NCI-H82 treated with DMSO at 0.1 percent for 48 hours (cell line): ENCODE data around the gene ZSCAN16.

Experiments
- DNase-seq: peaks from one replicate; lab custom pipeline; 2025; ENCODE audit not compliant: unreplicated experiment; lab: John Stamatoyannopoulos, UW

ZSCAN16 gene

GRCh38 chr6:28125401-28125800 lies 992 bp downstream of the ZSCAN16 start:
- DNase-seq = no peak

DNA sequence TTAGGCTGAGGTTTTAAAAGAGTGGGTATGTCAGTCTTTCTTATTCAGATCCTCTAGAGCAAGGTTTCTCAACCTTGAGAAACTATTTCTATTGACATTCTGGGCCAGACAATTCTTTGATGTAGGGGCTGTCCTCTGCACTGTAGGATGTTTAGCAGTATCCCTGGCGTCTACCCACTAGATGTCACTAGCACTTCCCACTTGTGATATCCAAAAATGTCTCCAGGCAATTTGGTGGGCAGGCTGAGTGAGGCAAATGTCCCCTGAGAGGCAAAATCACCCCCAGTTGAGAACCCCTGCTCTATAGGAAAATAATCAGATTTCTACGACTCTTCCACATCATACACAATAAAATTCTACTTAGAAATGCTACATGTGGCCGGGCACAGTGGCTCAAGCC lies 9.6 kb downstream of the ZSCAN16 start:
- no peak for DNase-seq

DNA sequence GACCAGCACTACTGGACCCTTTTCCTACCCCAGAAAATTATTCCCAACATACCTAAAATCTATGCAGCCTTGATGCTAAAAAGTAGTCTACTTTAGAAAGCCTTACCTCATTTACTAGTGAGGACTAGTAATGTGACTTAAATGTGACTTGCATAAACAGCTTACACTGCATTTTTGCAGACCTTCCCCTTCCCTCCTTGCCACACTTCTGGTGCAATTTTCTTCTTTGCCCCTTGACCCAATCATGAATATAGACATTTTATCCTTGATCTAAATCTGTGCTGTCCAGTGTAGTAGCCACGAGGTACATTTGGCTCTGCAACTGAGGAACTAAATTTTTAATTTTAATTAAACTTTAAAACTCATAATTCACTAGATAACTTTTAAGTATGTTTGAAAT lies 10.3 kb downstream of the ZSCAN16 start:
- DNase-seq = no peak

DNA sequence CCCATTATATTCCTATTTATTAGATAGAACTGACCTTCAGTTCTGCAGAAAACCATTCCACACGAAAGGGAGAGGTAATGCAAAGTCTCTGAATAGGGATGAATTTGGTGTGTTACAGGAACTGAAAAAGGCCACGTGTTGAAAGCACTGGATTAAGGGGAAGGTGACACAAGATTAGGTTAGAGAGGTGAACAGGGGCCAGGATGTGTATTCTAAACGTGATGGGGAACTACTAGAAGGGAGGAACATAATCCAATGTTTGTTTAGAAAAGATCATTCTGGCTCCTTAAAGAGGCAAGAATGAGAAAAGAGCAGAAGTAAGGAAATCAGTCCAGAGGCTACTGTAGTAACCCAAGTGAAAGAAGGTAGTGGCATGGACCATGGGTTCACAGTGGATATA lies 11.0 kb downstream of the ZSCAN16 start:
- DNase-seq = no peak

DNA sequence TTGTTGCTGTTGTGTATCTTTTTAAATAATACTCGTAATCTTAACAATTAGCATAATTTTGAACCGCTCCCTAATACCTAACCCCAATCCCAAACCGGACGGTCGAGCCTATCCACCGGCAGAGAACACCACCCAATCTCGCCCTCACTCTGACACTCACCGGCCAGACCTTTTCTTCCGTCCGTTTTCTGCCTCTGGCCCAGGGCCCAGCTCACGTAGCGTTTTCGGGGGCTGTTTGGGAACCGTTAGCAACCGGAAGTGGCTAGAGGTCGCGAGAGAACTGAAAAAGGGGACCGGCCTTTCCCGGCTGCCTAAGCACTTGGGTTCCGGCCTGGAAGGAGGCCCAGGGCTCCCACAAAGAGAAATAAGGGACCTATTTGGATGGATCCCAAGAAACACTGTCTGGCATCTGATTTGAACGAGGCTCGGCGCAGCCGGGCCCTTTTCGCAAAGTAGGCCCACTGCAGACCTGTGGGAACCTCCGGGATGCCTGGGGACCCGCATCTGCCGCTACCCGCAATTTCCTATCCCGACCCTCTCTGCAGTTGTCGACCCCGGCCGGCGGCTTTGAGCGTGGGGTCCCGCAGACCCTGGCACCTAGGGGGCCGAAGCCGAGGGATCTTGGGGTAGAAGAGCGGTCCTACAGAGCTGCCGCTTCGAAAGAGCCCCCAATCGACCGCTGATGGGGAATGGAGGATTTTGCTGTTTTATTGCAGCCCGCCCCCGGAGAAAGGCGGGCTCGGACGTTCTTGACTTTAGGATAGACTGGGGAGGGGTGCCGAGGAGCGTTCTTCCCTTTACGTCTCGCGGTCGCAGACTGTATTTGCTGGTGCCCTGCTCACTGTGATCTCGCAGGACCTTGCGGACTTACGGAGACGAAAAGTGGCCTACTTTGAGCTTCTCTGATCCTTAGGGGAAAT lies 12.4 kb downstream of the ZSCAN16 start:
- DNase-seq = peak; percentile 75

DNA sequence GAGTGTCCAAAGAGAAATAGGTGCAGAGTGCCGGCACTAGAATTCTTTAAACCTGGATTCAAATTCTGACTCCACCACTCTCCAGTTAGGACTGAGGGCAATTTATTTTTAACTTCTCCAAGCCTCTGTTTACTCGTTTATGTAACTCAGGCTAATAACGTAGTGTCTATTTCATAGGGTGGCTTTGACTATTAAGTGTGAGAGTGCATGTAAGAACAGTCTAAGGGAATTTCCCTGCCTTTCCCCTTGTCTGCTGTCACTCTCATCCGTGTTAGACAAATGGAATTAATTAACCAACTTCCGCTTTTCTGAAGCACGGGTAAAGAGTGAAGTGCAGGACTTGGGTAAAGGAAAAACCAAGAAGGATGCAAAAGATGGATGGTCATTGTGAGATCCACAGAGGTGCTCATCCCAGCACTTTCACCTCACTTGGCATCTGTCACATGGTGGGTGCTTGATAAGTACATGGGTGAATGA lies 13.1 kb downstream of the ZSCAN16 start:
- DNase-seq = no peak

- no peak for DNase-seq
Observed at GRCh38 chr6:28139860-28140543, 15.6 kb downstream of the ZSCAN16 start.

DNA sequence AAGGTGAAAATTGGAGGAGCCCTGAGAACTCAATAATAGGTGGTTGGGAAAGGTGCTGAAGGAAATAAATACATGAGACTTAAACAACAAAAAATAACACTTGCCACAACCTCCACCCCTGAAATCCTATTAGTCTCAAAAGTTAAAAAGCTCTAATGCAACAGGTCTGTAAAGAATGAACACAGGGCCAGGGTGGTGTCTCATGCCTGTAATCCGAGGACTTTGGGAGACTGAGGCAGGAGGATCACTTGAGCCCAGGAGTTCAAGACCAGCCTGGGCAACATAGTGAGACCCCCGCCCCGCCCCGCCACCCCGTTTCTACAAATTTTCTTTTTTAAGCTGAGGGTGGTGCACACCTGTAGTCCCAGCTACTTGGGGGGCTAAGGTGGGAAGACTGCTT lies 16.2 kb downstream of the ZSCAN16 start:
- DNase-seq = no peak

- DNase-seq = peak; percentile 83
Observed at GRCh38 chr6:28141500-28142329, 17.3 kb downstream of the ZSCAN16 start, which contains the start of gene ZKSCAN8. ZKSCAN8 (plus strand) TSS chr6:28141883; CDS start chr6:28148408, 6,525 bp downstream.

GRCh38 chr6:28142446-28142845 lies 18.0 kb downstream of the ZSCAN16 start:
- DNase-seq = no peak

DNA sequence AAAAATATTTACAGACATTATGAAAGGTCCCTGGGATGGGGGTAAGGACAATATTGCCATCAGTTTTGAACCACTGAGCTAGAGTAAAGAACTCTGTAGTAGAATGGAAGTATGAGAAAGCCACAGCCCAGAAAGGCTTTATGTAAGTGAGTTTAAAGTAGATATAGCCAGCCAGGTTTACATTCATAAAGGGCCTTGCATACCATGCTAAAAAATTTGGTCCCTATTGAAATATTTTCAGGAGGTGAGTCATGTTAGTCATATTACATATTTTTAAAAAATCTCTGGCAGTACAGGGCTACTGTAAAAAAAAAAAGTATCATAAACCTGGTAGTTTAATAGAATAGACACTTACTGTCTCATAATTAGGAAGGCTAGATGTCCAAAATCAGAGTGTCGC lies 20.8 kb downstream of the ZSCAN16 start:
- DNase-seq = no peak

DNA sequence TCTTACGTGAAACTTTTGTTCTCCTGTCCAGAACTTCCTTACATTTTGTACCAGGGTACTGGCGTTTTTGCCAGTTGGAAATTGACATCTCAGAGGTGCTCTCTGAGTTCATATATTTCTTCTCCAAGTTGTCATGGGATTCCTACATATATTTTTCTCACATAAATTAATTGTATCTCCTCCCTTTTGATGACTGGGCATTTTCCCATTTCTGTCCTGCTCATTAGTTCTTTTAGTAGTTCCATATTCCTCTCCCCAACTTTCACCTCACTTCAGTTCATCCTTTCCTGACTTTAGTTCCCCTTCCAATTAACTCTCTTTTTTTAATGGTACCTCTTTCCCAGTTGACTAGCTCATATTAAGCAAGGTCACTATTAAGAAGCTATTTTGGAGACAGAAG lies 28.1 kb downstream of the ZSCAN16 start:
- no peak for DNase-seq

- no peak for DNase-seq
Observed at GRCh38 chr6:28153546-28153945, 29.1 kb downstream of the ZSCAN16 start.

DNA sequence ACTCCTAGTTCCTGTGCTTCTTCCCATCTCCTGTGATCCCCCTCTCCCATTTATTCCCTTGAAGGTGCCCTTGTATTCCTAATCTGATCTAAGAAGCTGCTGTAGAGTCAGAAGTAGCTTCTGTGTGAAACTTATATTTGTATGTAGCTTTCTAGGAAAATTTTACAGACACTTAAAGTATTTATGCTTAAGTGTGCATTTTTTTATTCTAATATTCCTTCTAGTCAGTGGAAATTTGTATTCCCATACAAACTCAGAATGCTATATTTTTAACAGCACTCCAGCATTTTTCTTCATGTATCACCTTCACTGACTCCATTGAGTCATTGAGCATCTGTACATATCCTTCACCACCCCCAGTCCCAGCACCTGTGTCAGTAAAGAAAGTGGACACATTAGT lies 29.9 kb downstream of the ZSCAN16 start:
- no peak for DNase-seq

GRCh38 chr6:28158318-28158717 lies 33.9 kb downstream of the ZSCAN16 start:
- DNase-seq = no peak

DNA sequence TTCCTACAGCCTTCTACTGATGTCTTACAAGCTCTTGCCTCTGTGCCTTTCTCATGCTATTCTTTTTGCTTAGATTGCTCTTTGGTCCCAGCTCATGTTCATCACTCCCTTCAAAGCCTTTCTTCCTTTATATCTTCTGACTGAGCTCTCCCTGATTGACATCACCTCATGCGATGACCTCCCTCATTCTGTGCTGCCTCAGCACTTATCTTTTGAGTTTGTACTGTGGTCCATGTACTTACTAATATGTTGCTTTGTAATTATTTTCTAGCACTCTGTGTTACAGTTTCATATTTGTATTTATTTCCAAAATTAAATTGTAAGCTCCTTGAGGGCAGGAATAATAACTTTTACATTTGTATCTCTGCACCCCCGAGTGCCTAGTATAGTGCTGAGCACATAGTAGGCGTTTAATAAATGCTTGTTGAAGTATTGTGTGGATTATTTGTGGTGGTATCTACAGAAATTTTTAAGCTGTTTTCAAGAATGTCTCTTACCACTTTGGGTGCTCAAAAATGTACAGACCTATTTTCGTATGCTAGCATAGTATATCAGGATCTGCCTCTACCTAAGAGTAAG lies 34.7 kb downstream of the ZSCAN16 start:
- no peak for DNase-seq

DNA sequence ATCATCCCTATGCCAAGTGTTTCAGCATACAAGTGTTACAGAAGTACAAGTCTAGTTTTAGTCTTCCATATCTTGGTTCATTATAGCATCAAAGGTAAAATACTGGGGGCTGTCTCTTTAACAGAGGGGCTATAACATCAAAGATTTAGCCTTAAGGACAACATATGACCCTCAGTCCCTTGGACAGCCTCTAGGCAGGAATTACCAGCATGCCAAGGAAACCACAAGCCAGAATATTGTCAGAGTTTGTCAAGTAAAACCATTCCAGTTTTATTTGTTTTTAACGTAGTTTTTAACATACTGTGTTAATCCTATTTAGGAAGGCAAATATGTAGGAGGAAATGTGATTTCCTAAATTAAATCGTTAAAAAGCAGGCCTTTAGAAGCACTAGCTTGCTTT lies 35.8 kb downstream of the ZSCAN16 start:
- no peak for DNase-seq

- DNase-seq = peak; percentile 41
Observed at GRCh38 chr6:28161410-28162079, 37.1 kb downstream of the ZSCAN16 start.

DNA sequence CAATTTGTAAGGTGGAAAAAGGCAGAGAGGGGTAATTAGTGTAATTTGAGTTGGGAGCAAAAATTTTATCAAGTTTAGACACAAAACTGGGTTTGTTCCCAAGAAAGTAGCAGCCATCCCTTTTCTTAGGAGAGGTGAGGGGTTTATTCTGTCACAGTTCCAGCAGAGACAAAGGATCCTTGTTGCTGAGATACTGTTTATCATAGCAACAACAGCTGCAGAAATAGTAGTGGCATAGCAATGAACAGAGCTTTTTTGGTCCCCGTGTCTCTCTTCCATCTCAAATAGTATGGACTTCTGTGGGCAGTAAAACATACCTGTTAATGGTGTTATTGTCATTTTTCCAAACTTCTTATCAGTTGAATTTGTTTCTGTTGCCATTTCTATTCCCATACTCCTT lies 41.2 kb downstream of the ZSCAN16 start:
- no peak for DNase-seq

DNA sequence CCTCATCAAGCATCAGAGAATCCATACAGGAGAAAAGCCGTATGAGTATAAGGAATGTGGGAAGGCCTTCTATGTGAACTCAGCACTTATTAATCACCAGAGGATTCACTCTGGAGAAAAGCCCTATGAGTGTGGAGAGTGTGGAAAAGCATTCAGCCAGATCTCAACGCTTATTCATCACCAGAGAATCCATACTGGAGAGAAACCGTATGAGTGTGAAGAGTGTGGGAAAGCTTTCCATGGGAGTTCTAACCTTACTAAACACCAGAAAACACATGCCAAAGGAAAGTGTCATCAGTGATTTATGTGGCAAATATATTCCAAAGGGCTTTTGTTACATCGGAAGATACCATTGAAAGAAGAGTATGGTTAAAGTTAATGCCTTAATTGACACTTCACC lies 42.7 kb downstream of the ZSCAN16 start:
- DNase-seq = no peak
